K562 (cell line): ENCODE measurements around the gene TOGARAM2.

Experiments
- NFXL1 ChIP-seq: fragments of 450-650 bp; formaldehyde crosslinking; IDR thresholded peaks from 2 replicates; pipeline ENCODE4 v1.4.0; 2021; ENCODE audit warnings: mild to moderate bottlenecking
- NR3C1 ChIP-seq: sonication (generic); formaldehyde crosslinking; IDR thresholded peaks from 2 replicates; pipeline ENCODE4 v1.8.1; 2022; ENCODE audit warnings: missing genetic modification reagents
- ZNF24 ChIP-seq: fragments of 450-650 bp; IDR thresholded peaks from 2 replicates; pipeline ENCODE4 v1.6.1; 2016

DNA sequence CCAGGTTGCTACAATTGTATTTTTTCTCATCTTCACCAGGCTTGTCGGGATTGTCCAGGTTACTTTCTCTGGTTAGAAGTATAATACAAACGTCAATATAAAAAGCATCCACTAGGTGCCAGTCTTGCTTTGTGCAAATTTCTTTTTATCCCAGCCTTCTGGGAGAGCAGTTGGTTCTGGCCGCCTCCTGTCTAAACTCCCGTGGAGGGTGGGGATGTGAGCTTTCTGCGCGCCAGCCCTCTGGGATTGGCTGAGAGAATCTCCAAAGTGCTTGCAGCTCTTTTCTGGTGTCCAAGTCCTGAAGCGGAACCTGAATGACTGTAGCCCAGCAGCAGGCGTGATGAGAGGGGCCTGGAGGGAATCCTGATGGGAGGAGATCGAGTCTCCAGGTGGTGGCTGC, 22.4 kb upstream of the TOGARAM2 start:
- TF ChIP-seq NR3C1 (CRISPR knock-in tag): no peak
- TF ChIP-seq ZNF24: no peak
- no peak for TF ChIP-seq NFXL1 (CRISPR knock-in tag)
